HepG2 (cell line): ENCODE data around the gene HLCS. TPM values are rescaled to one million over a fixed set of nuclear protein-coding genes. Genes with fewer than 3 reads are reported as not detected.

Experiments
- BRF2 ChIP-seq: sonication (generic); formaldehyde crosslinking; IDR thresholded peaks from 2 replicates; pipeline ENCODE4 v1.8.1; 2022; ENCODE audit warnings: mild to moderate bottlenecking, missing genetic modification reagents
- CBX1 ChIP-seq: IDR thresholded peaks from one replicate; pipeline ENCODE4 v1.6.1; 2016; ENCODE audit warnings: antibody characterized with exemption, low read depth
- CENPBD1 ChIP-seq: sonication (generic); formaldehyde crosslinking; IDR thresholded peaks from 2 replicates; pipeline ENCODE4 v1.8.0; 2022; ENCODE audit warnings: missing genetic modification reagents, low read depth, mild to moderate bottlenecking, borderline replicate concordance
- DDIT3 ChIP-seq: sonication (generic); formaldehyde crosslinking; IDR thresholded peaks from 2 replicates; pipeline ENCODE4 v1.4.0; 2020; ENCODE audit warnings: mild to moderate bottlenecking, missing genetic modification reagents
- FOXK1 ChIP-seq: sonication (generic); formaldehyde crosslinking; IDR thresholded peaks from 2 replicates; pipeline ENCODE4 v1.4.0; 2020; ENCODE audit warnings: low read depth, missing genetic modification reagents, borderline replicate concordance
- HNRNPLL ChIP-seq: fragments of 200-400 bp; formaldehyde crosslinking; IDR thresholded peaks from 2 replicates; pipeline ENCODE4 v1.6.1; 2017; ENCODE audit warnings: mild to moderate bottlenecking, low read depth, low read length; ENCODE audit not compliant: poor library complexity, severe bottlenecking
- MZF1 ChIP-seq: sonication (generic); formaldehyde crosslinking; IDR thresholded peaks from 2 replicates; pipeline ENCODE4 v1.8.1; 2023; ENCODE audit warnings: mild to moderate bottlenecking, missing genetic modification reagents, borderline replicate concordance
- POLR2G ChIP-seq: fragments of 200-400 bp; formaldehyde crosslinking; IDR thresholded peaks from 2 replicates; pipeline ENCODE4 v1.6.1; 2018; ENCODE audit warnings: mild to moderate bottlenecking, low read depth, low read length, moderate library complexity
- SP1 ChIP-seq, 2 experiments: fragments of 450-650 bp in 1 of 2; sonication (generic) in 1 of 2; formaldehyde crosslinking in 1 of 2; IDR thresholded peaks; 2 replicates each; pipeline versions ENCODE4 v1.4.0 to v1.6.1; 2016 to 2020; ENCODE audit warnings: missing genetic modification reagents in 1 of 2
- THAP9 ChIP-seq: sonication (generic); formaldehyde crosslinking; IDR thresholded peaks from 2 replicates; pipeline ENCODE4; 2020; ENCODE audit warnings: missing genetic modification reagents, mild to moderate bottlenecking, borderline replicate concordance
- YEATS4 ChIP-seq: sonication (generic); formaldehyde crosslinking; IDR thresholded peaks from 2 replicates; pipeline ENCODE4 v1.4.0; 2020; ENCODE audit warnings: missing genetic modification reagents, borderline replicate concordance
- ZNF441 ChIP-seq: sonication (generic); formaldehyde crosslinking; IDR thresholded peaks from 2 replicates; pipeline ENCODE4 v1.7.0; 2021; ENCODE audit warnings: missing genetic modification reagents, borderline replicate concordance
- ZNF513 ChIP-seq: sonication (generic); formaldehyde crosslinking; conservative IDR thresholded peaks from 2 replicates; pipeline ENCODE4 v1.5.0; 2020; ENCODE audit warnings: missing genetic modification reagents
- ZNF746 ChIP-seq: sonication (generic); formaldehyde crosslinking; IDR thresholded peaks from 2 replicates; pipeline ENCODE4 v1.8.0; 2022; ENCODE audit warnings: mild to moderate bottlenecking, missing genetic modification reagents
- ZNF770 ChIP-seq: sonication (generic); formaldehyde crosslinking; IDR thresholded peaks from 2 replicates; pipeline ENCODE4 v1.5.0; 2020; ENCODE audit warnings: mild to moderate bottlenecking, missing genetic modification reagents
- ZSCAN20 ChIP-seq: sonication (generic); formaldehyde crosslinking; IDR thresholded peaks from 2 replicates; pipeline ENCODE4 v1.4.0; 2020; ENCODE audit warnings: missing genetic modification reagents, mild to moderate bottlenecking, borderline replicate concordance
- polyA plus RNA-seq, 8 experiments: library from polyadenylated mRNA; depleted of rRNA in 3 of 8; stranded (reverse) in 7 of 8; unstranded in 1 of 8; fragments of >200 nt; fragmentation: Illumina TruSeq in 4 of 8; extraction: Trizol in 4 of 8; gene quantifications; 2 replicates each; pipeline versions ENCODE4 v1.2.1 to v1.2.3, GENCODE V29; 2011 to 2016; ENCODE audit warnings: low read depth in 4 of 8, missing spikeins in 1 of 8, mixed read lengths in 1 of 8; ENCODE audit not compliant: insufficient read depth in 1 of 8
- total RNA-seq, 5 experiments: library from RNA; depleted of rRNA; stranded (reverse); fragments of >200 nt; fragmentation: Illumina TruSeq; extraction: Trizol; gene quantifications; 2 replicates each; pipeline ENCODE4 v1.2.3, GENCODE V29; 2016; ENCODE audit warnings: low read depth in 1 of 5

The HLCS gene
- total and polyA plus RNA-seq, 2 of the 13 experiments (the other 11 are each of a cell fraction or from before 2014, with no cell fraction given): 7.9 to 12.3 TPM

- no peak for TF ChIP-seq DDIT3 (CRISPR knock-in tag)
- peak; percentile 26; the same call in 1 of the 2 replicates for TF ChIP-seq YEATS4 (CRISPR knock-in tag)
- TF ChIP-seq ZNF770 (CRISPR knock-in tag): no peak
- peak; percentile 60; the same call in 1 of the 2 replicates for TF ChIP-seq POLR2G
- TF ChIP-seq MZF1: no peak
- no peak for TF ChIP-seq ZNF441 (CRISPR knock-in tag)
- peak; percentile 67; the same call in 1 of the 2 replicates for TF ChIP-seq FOXK1
- no peak for TF ChIP-seq HNRNPLL
- TF ChIP-seq ZNF746 (CRISPR knock-in tag): peak; percentile 60; the same call in 1 of the 2 replicates
- TF ChIP-seq CENPBD1 (CRISPR knock-in tag): no peak
- no peak for TF ChIP-seq ZNF513 (CRISPR knock-in tag)
- 0 out of 2 replicates have a peak, but pooled peaks have one; percentile 56 for TF ChIP-seq BRF2 (CRISPR knock-in tag)
- no peak for TF ChIP-seq ZSCAN20 (CRISPR knock-in tag)
- TF ChIP-seq SP1 (IDR thresholded peaks at IDR 0.05): no peak
- TF ChIP-seq SP1 (CRISPR knock-in tag; IDR thresholded peaks at IDR 0.05): peak; percentile 29; the same call in 1 of the 2 replicates
- no peak for TF ChIP-seq CBX1
- no peak for TF ChIP-seq THAP9 (CRISPR knock-in tag)
These were observed 106.5 kb downstream of the HLCS start (continued) for GRCh38 chr21:36859744-36860501.
